Stomach (tissue), 9 donors: ENCODE data around the gene RHOT2. TPM values are rescaled to one million over a fixed set of nuclear protein-coding genes. Genes with fewer than 3 reads are reported as not detected.
A peak's percentile ranks its signal among the peaks of the same experiment; 100 is the strongest.

ENCODE experiments used
- DNase-seq, 2 donors: peaks; one replicate each; pipeline versions ENCODE4 v3.0.0 to v3.0.0-alpha.2; 2013 to 2019
- H3K27ac ChIP-seq, 5 donors: fragments of 200-600 bp in 4 of 5; sonication (generic) in 4 of 5; one replicate each; pipeline ENCODE4 v1.5.1; 2013 to 2019; ENCODE audit warnings: mild to moderate bottlenecking in 1 of 5, moderate library complexity in 1 of 5
- H3K27me3 ChIP-seq, 3 donors: fragments of 200-600 bp; sonication (generic); one replicate each; pipeline ENCODE4 v1.5.1; 2017 to 2019; ENCODE audit warnings: mixed run types in 1 of 3
- H3K36me3 ChIP-seq, 4 donors: fragments of 200-600 bp; sonication (generic); 1 replicate in 3 of 4; 2 replicates in 1 of 4; pipeline ENCODE4 v1.5.1; 2016 to 2019
- H3K4me1 ChIP-seq, 4 donors: fragments of 200-600 bp; sonication (generic); one replicate each; pipeline ENCODE4 v1.5.1; 2016 to 2019
- H3K4me3 ChIP-seq, 4 donors: fragments of 200-600 bp; sonication (generic) in 3 of 4; one replicate each; pipeline ENCODE4 v1.5.1; 2016 to 2019; ENCODE audit warnings: mild to moderate bottlenecking in 1 of 4
- H3K9me3 ChIP-seq, 4 donors: fragments of 200-600 bp; sonication (generic); one replicate each; pipeline ENCODE4 v1.5.1; 2016 to 2019
- CTCF ChIP-seq, 7 experiments: fragments of 450-650 bp in 4 of 7; fragments of 200-600 bp in 3 of 7; sonication (generic) in 3 of 7; IDR thresholded peaks; one replicate each; pipeline ENCODE4 v1.5.1; 2016 to 2019; ENCODE audit warnings: antibody characterized with exemption in 7 of 7, control low read depth in 2 of 7, mild to moderate bottlenecking in 1 of 7
- EP300 ChIP-seq: sonication (generic); formaldehyde crosslinking; IDR thresholded peaks from one replicate; pipeline ENCODE4 v1.6.1; 2017; ENCODE audit warnings: antibody characterized with exemption
- POLR2A ChIP-seq, 4 donors: fragments of 450-650 bp; IDR thresholded peaks; one replicate each; pipeline ENCODE4 v1.6.1; 2016; ENCODE audit warnings: antibody characterized with exemption in 4 of 4, control low read depth in 2 of 4, mild to moderate bottlenecking in 1 of 4, moderate library complexity in 1 of 4
- POLR2AphosphoS5 ChIP-seq, 3 donors: sonication (generic); formaldehyde crosslinking; IDR thresholded peaks; one replicate each; pipeline ENCODE4 v1.6.1; 2016; ENCODE audit warnings: antibody characterized with exemption in 3 of 3
- WGBS, 5 donors: extraction: QIAGEN DNeasy Blood & Tissue Kit in 3 of 5; methylation state at CpG; one replicate each; pipeline versions ENCODE4 v1.1.5 to v1.1.7; 2013 to 2018; 5-methylcytosine and 5-hydroxymethylcytosine counted together
- intact Hi-C: fragments of 100-400 bp; cut with DNase I; formaldehyde crosslinking; loops from one replicate; pipeline ENCODE4 v1.15.1; 2023; ENCODE audit warnings: low total_unique reads
- polyA plus RNA-seq, 3 donors: library from polyadenylated mRNA; stranded (reverse); fragments of 200-250 nt; gene quantifications; one replicate each; pipeline ENCODE4 v1.2.3, GENCODE V29; 2013
- total RNA-seq, 5 donors: library from RNA; depleted of rRNA; stranded (reverse); fragments of >200 nt; gene quantifications; one replicate each; pipeline versions ENCODE4 v1.1.0 to v1.2.3, GENCODE V29; 2014 to 2016
- donor health status: healthy with polysubstance abuse.
- donor health status: Bipolar disorder and iron deficiency.
- donor health status: healthy.

RHOT2 gene
- total and polyA plus RNA-seq, 8 donors = 41.5 to 574 (median 117) TPM

- H3K36me3 ChIP-seq = no peaks in the 10 kb centered on the region
- H3K4me1 ChIP-seq = peaks cover 10 to 37% (median 26%) of the 10 kb centered on the region in 4 donors
- peaks cover 68 to 100% (median 97%) of the 10 kb centered on the region in 3 donors for H3K27me3 ChIP-seq
- TF ChIP-seq POLR2A (IDR thresholded peaks at IDR 0.05) = no peak
- TF ChIP-seq EP300 = no peak
- no peak for TF ChIP-seq CTCF (IDR thresholded peaks at IDR 0.05)
- TF ChIP-seq POLR2AphosphoS5 (IDR thresholded peaks at IDR 0.05) = no peak
- H3K27ac ChIP-seq = peak within 1 kb of the TSS in 1 of 5 donors; percentile 9
- DNase-seq = peak in 1 of 2 donors; percentile 65
- no peaks in the 10 kb centered on the region for H3K9me3 ChIP-seq
- H3K4me3 ChIP-seq = peak within 1 kb of the TSS; percentile 9 to 24 (median 20)
- intact Hi-C loops = no loop called here
- 0 to 2% (median 1%) methylated on average over 18 to 113 of the region's 115 CpGs for WGBS, 5 donors
Measured at GRCh38 chr16:705431-706188, 37.7 kb downstream of the RHOT2 start, which contains the start of gene FBXL16. FBXL16 (minus strand) TSS chr16:705801; CDS start chr16:697405, 8,396 bp downstream.

DNA sequence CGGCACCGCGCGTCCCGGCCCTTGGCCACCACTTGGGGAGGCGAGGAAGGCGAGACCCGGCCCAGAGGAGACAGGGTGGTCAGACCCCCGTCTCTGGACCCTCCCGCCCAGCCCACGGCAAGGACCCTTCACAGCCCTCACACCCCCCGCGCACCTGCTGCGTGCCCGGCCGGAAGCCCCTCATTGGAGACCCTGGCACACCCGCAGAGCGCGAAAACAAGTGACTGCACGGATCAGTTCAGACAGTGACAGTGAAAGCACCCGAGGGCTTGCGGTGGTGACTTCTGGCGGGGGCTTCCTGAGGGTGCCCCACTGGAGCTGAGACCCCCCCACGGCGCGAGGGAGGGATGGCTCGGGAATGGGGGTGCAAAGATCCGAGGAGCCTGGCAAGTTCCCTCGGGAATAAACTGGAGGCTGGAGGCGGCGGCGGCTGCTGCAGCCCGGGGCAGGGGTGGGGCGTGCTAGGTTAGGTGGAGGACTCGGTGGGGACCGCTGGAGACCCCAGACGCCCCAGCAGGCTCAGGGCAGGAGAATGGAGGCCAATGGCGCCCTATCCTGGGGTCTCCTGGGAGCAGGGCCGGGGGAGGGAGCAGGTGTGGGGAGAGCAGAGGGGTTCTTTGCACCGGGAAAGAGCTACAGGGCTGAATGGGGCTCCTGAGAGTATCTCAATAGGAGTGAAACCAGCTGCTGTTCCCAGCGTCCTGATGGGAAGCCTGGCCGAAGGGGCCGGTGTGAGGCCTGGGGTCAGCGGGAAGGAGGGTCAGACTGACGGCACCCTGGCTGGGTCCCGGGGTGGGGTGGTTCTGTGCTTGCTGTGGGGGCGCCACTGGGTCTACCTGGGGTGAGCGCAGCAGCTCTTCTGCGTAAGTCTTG lies 38.5 kb downstream of the RHOT2 start:
- DNase-seq = no peak
- TF ChIP-seq POLR2AphosphoS5 (IDR thresholded peaks at IDR 0.05) (no peak), EP300 (no peak), POLR2A (IDR thresholded peaks at IDR 0.05) (no peak), CTCF (IDR thresholded peaks at IDR 0.05) (no peak)
- 4 to 6% (median 5%) methylated on average over 37 to 49 of the region's 49 CpGs for WGBS, 5 donors
- Histone ChIP-seq H3K9me3 (no peaks in the 10 kb centered on the region), H3K4me1 (peaks cover 7 to 31% (median 23%) of the 10 kb centered on the region in 4 donors), H3K27ac (peak overlapping the region in 1 of 5 donors; percentile 9), H3K36me3 (no peaks in the 10 kb centered on the region), H3K27me3 (peaks cover 67 to 100% (median 97%) of the 10 kb centered on the region in 3 donors), H3K4me3 (peak overlapping the region in 2 of 4 donors; percentile 18 to 24)
- intact Hi-C loops = no loop called here

DNA sequence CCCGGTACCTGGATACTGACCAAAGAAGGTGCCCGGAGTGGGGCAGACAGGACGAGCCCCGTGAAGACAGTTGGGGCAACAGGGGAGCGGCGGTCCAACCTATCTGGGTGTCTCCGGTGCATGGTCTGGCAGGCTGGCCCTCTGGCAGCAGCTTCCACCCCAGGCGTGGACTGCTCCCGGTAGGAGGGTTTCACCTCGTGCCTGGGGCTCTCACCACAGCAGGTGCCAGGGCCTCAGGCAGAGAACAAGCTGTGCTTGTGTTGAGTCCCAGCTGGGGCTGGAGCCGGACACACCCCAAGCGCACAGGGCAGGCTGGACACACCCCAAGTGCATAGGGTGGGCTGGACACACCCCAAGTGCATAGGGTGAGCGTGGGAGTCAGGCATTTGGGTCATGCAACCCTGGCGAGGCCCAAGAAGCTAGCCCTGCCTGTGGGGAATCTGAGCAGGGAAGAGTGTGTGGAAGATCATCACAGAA lies 39.2 kb downstream of the RHOT2 start:
- TF ChIP-seq POLR2AphosphoS5 (IDR thresholded peaks at IDR 0.05) = no peak
- TF ChIP-seq CTCF (IDR thresholded peaks at IDR 0.05) = no peak
- TF ChIP-seq EP300 = no peak
- TF ChIP-seq POLR2A (IDR thresholded peaks at IDR 0.05) = no peak
- H3K4me1 ChIP-seq = peaks cover 7 to 37% (median 26%) of the 10 kb centered on the region in 4 donors
- no peaks in the 10 kb centered on the region for H3K36me3 ChIP-seq
- DNase-seq = no peak
- peaks cover 65 to 100% (median 92%) of the 10 kb centered on the region in 3 donors for H3K27me3 ChIP-seq
- peak overlapping the region in 1 of 5 donors; percentile 5 for H3K27ac ChIP-seq
- H3K9me3 ChIP-seq = no peaks in the 10 kb centered on the region
- H3K4me3 ChIP-seq = no peak overlapping the region
- intact Hi-C loops = no loop called here
- WGBS, 5 donors = 17 to 28% (median 24%) methylated on average over 8 to 14 of the region's 14 CpGs

DNA sequence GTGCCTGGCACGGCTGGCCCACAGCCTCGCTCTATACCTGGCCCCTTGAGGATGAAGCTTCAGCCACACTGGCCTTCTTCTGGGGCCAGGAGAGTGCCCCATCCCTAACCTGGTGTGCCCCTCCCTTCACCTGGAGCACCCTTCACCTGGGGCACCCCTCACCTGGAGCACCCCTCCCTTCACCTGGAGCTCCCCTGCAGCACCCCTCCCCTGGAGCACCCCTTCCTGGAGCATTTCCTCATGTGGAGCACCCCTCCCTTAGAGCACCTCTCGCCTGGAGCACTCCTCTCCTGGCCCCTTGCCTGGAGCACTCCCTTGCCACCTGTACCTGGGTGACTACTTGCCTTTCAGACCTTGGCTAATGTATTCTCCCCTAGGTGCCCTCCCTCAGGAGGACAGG lies 40.1 kb downstream of the RHOT2 start:
- H3K27me3 ChIP-seq = peaks cover 59 to 99% (median 83%) of the 10 kb centered on the region in 3 donors
- no peak for TF ChIP-seq POLR2A (IDR thresholded peaks at IDR 0.05)
- no peak overlapping the region for H3K27ac ChIP-seq
- no peak for DNase-seq
- H3K9me3 ChIP-seq = no peaks in the 10 kb centered on the region
- H3K4me1 ChIP-seq = peaks cover 7 to 39% (median 26%) of the 10 kb centered on the region in 4 donors
- H3K36me3 ChIP-seq = no peaks in the 10 kb centered on the region
- H3K4me3 ChIP-seq = no peak overlapping the region
- intact Hi-C loops = no loop called here
- 44 to 65% (median 58%) methylated on average over 3 of the region's 3 CpGs for WGBS, 5 donors
